Right ventricle myocardium superior (tissue), 1 donor: ENCODE results near the gene SH3PXD2B. TPM values are rescaled to one million over a fixed set of nuclear protein-coding genes. Genes with fewer than 3 reads are reported as not detected.
"Not testable (repeated sequence)": the region's sequence is repeated elsewhere in the genome, so short reads cannot be mapped to it uniquely, and the experiment has no call there.

Source experiments
- ATAC-seq: fragments of 200-7000 bp; cut with Tn5 transposase; one replicate; pipeline ENCODE4 v1.9.1; 2020; ENCODE audit warnings: mild to moderate bottlenecking; ENCODE audit not compliant: poor library complexity
- DNase-seq: peaks from one replicate; pipeline ENCODE4 v3.0.0-alpha.2; 2020
- intact Hi-C: fragments of 100-400 bp; cut with DNase I; formaldehyde crosslinking; loops from one replicate; pipeline ENCODE4 v1.11.2; 2022
- total RNA-seq: library from RNA; stranded (reverse); fragmentation: NEBNext Ultra II Directional; extraction: Animal tissue kit (Norgen Biotek cat#: 25700); gene quantifications from one replicate; pipeline ENCODE4 v1.2.1, GENCODE V29; 2021
- donor health status: DM: no; HTN: yes; CAD: no; lungs with severe emphysema.

SH3PXD2B gene
- total RNA-seq, 1 donor from 2014 or later = 5.3 TPM

- intact Hi-C loops = no loop called here
- ATAC-seq = peak; percentile 28
- peak; percentile 64 for DNase-seq
Observed at GRCh38 chr5:172411484-172412072, 42.7 kb downstream of the SH3PXD2B start.

GRCh38 chr5:172410662-172411483, 43.5 kb downstream of the SH3PXD2B start:
- DNase-seq (no peak), ATAC-seq (no peak)
- intact Hi-C loops = no loop called here

- intact Hi-C loops = no loop called here
- no peak for ATAC-seq
Observed at GRCh38 chr5:172410160-172410559, 44.2 kb downstream of the SH3PXD2B start.

GRCh38 chr5:172409477-172409876, 44.8 kb downstream of the SH3PXD2B start:
- DNase-seq, ATAC-seq, intact Hi-C loops: not testable (repeated sequence)

More at GRCh38 chr5:172410160-172410559, 44.2 kb downstream of the SH3PXD2B start:
- DNase-seq = no peak

- ATAC-seq (no peak), DNase-seq (no peak)
- intact Hi-C loops = no loop called here
Observed at GRCh38 chr5:172407822-172408221, 46.5 kb downstream of the SH3PXD2B start.

- intact Hi-C loops = no loop called here
- ATAC-seq = no peak
- peak; percentile 64 for DNase-seq
Observed at GRCh38 chr5:172407241-172407691, 47.1 kb downstream of the SH3PXD2B start.

- DNase-seq (no peak), ATAC-seq (no peak)
- intact Hi-C loops = no loop called here
Observed at GRCh38 chr5:172405226-172406107, 48.9 kb downstream of the SH3PXD2B start.

GRCh38 chr5:172404746-172405145, 49.6 kb downstream of the SH3PXD2B start:
- ATAC-seq (no peak), DNase-seq (no peak)
- intact Hi-C loops = no loop called here

GRCh38 chr5:172403817-172404216, 50.5 kb downstream of the SH3PXD2B start:
- ATAC-seq = peak; percentile 72
- intact Hi-C loops = no loop called here
- peak; percentile 62 for DNase-seq

- intact Hi-C loops = no loop called here
- peak; percentile 87 for DNase-seq
- ATAC-seq = peak; percentile 94
Observed at GRCh38 chr5:172403189-172403796, 51.0 kb downstream of the SH3PXD2B start.

GRCh38 chr5:172402531-172403188, 51.7 kb downstream of the SH3PXD2B start:
- intact Hi-C loops = no loop called here
- no peak for ATAC-seq
- DNase-seq = no peak

GRCh38 chr5:172402031-172402430, 52.3 kb downstream of the SH3PXD2B start:
- intact Hi-C loops, DNase-seq, ATAC-seq: not testable (repeated sequence)

- ATAC-seq = no peak
Observed at GRCh38 chr5:172399826-172400225, 54.5 kb downstream of the SH3PXD2B start.

GRCh38 chr5:172399336-172399735, 55.0 kb downstream of the SH3PXD2B start:
- intact Hi-C loops = no loop called here
- DNase-seq (no peak), ATAC-seq (no peak)

More at GRCh38 chr5:172399826-172400225, 54.5 kb downstream of the SH3PXD2B start:
- DNase-seq = no peak
- intact Hi-C loops = no loop called here

GRCh38 chr5:172398645-172399044, 55.7 kb downstream of the SH3PXD2B start:
- ATAC-seq, intact Hi-C loops, DNase-seq: not testable (repeated sequence)

GRCh38 chr5:172396994-172397393, 57.3 kb downstream of the SH3PXD2B start:
- intact Hi-C loops, ATAC-seq, DNase-seq: not testable (repeated sequence)

- DNase-seq (no peak), ATAC-seq (no peak)
- intact Hi-C loops = no loop called here
Observed at GRCh38 chr5:172396220-172396619, 58.1 kb downstream of the SH3PXD2B start.

- ATAC-seq = no peak
- no peak for DNase-seq
- intact Hi-C loops = no loop called here
Observed at GRCh38 chr5:172395483-172395882, 58.8 kb downstream of the SH3PXD2B start.
